Panc1 (cell line): ENCODE data around the gene SLC48A1. TPM values are rescaled to one million over a fixed set of nuclear protein-coding genes. Genes with fewer than 3 reads are reported as not detected.

Experiments used
- ATAC-seq: fragments of 200-7000 bp; cut with Tn5 transposase; 2 replicates; pipeline ENCODE4 v1.9.1; 2020; ENCODE audit warnings: mild to moderate bottlenecking, moderate library complexity
- BruUV-seq: library from RNA; stranded (reverse); fragments of 400-500 nt; replicated peaks from 2 replicates; lab custom pipeline; 2021; lab: Mats Ljungman, UMichigan
- CTCF ChIA-PET: fragments of 300-600 bp; sonication (Branson Sonifier 250); formaldehyde crosslinking; loops from one replicate; lab custom pipeline; 2022; ENCODE audit warnings: antibody characterized with exemption; lab: Charles Lee
- POLR2A ChIA-PET: fragments of 300-600 bp; sonication (Branson Sonifier 250); formaldehyde crosslinking; loops from one replicate; lab custom pipeline; 2022; ENCODE audit warnings: antibody characterized with exemption; lab: Charles Lee
- DNase-seq: peaks from one replicate; pipeline ENCODE4 v3.0.0-alpha.2; 2010; ENCODE audit warnings: low read depth, low spot score
- H3K27ac ChIP-seq: 2 replicates; pipeline ENCODE4 v1.5.1; 2011; ENCODE audit warnings: mild to moderate bottlenecking, low read length, inconsistent platforms
- H3K27me3 ChIP-seq: fragments of 200-500 bp; sonication (Bioruptor generic); 2 replicates; pipeline ENCODE4 v1.6.0; 2014; ENCODE audit warnings: low read length, inconsistent platforms; ENCODE audit not compliant: control insufficient read depth, insufficient read depth
- H3K36me3 ChIP-seq: fragments of 200-500 bp; sonication (Bioruptor generic); 2 replicates; pipeline ENCODE4 v1.5.1; 2014; ENCODE audit warnings: inconsistent platforms, mild to moderate bottlenecking, low read length, moderate library complexity; ENCODE audit not compliant: control insufficient read depth, insufficient read depth
- H3K4me1 ChIP-seq: 2 replicates; pipeline ENCODE4 v1.5.1; 2011; ENCODE audit warnings: inconsistent platforms, mild to moderate bottlenecking, low read length, moderate library complexity; ENCODE audit not compliant: control insufficient read depth, insufficient read depth
- H3K4me3 ChIP-seq, 2 experiments: 2 replicates each; pipeline ENCODE4 v1.5.1; 2011 to 2012; ENCODE audit warnings: low read depth in 2 of 2, low read length in 2 of 2, mild to moderate bottlenecking in 2 of 2, inconsistent platforms in 1 of 2, moderate library complexity in 1 of 2
- H3K9me3 ChIP-seq: fragments of 200-500 bp; sonication (Bioruptor generic); 2 replicates; pipeline ENCODE4 v1.5.1; 2014; ENCODE audit warnings: low read depth, mild to moderate bottlenecking, inconsistent platforms, low read length, moderate library complexity; ENCODE audit not compliant: control insufficient read depth, insufficient read depth
- CTCF ChIP-seq: fragments of 450-650 bp; IDR thresholded peaks from 2 replicates; pipeline ENCODE4 v1.5.1; 2017; ENCODE audit warnings: mild to moderate bottlenecking
- POLR2AphosphoS5 ChIP-seq: IDR thresholded peaks from 2 replicates; pipeline ENCODE4 v1.6.1; 2012; ENCODE audit warnings: mild to moderate bottlenecking, low read depth, low read length, moderate library complexity
- REST ChIP-seq, 2 experiments: IDR thresholded peaks; 2 replicates each; pipeline ENCODE4 v1.6.1; 2011 to 2012; ENCODE audit warnings: low read depth in 2 of 2, control low read depth in 1 of 2, low read length in 1 of 2, mild to moderate bottlenecking in 1 of 2, moderate library complexity in 1 of 2; ENCODE audit not compliant: insufficient read depth in 1 of 2
- SIN3A ChIP-seq: IDR thresholded peaks from 2 replicates; pipeline ENCODE4 v1.6.1; 2012; ENCODE audit warnings: low read depth, mild to moderate bottlenecking, low read length, moderate library complexity, borderline replicate concordance; ENCODE audit not compliant: insufficient read depth
- TCF7L2 ChIP-seq: IDR thresholded peaks from 2 replicates; pipeline ENCODE4 v1.6.1; 2011; ENCODE audit warnings: mild to moderate bottlenecking, low read depth, low read length, inconsistent platforms
- in situ Hi-C: cut with HindIII; loops from 2 replicates; pipeline ENCODE4 v1.10.0; 2016; ENCODE audit warnings: low sequenced_read_pairs, low pct_unique_long_range_greater_than_20kb
- intact Hi-C: fragments of 100-400 bp; cut with micrococcal nuclease; formaldehyde crosslinking; loops from one replicate; pipeline ENCODE4 v1.10.0; 2022; ENCODE audit not compliant: unreplicated experiment
- total RNA-seq: library from RNA; stranded (reverse); gene quantifications from one replicate; pipeline ENCODE4 v1.2.1, GENCODE V29; 2021; ENCODE audit not compliant: unreplicated experiment

SLC48A1 gene
- total RNA-seq, 1 experiment from 2014 or later, result 32.0 TPM

GRCh38 chr12:47825173-47825639 lies 52.2 kb downstream of the SLC48A1 start:
- intact Hi-C loops, result no loop called here
- in situ Hi-C loops, result no loop called here
- H3K27me3 ChIP-seq, result no peaks in the 10 kb centered on the region
- no peaks in the 10 kb centered on the region for H3K9me3 ChIP-seq
- H3K4me1 ChIP-seq, result peaks cover 35% of the 10 kb centered on the region
- no TSS peak for BruUV-seq
- ChIA-PET CTCF (no interaction called here), POLR2A (no interaction called here)
- no peak for TF ChIP-seq REST (IDR thresholded peaks at IDR 0.05; ENCODE audit: insufficient read depth in 1 of 2, low read depth in 2 of 2, low read length in 1 of 2)
- no peak for TF ChIP-seq CTCF
- TF ChIP-seq SIN3A, result no peak
- no peak for TF ChIP-seq TCF7L2
- TF ChIP-seq POLR2AphosphoS5, result no peak
- no peak overlapping the region; the same call in 1 of the 2 replicates for H3K27ac ChIP-seq
- no peak overlapping the region for H3K4me3 ChIP-seq
- no peaks in the 10 kb centered on the region for H3K36me3 ChIP-seq
- ATAC-seq (no peak), DNase-seq (no peak)

GRCh38 chr12:47828008-47828975 lies 55.3 kb downstream of the SLC48A1 start:
- Histone ChIP-seq H3K4me3 (no peak overlapping the region), H3K36me3 (no peaks in the 10 kb centered on the region), H3K27me3 (no peaks in the 10 kb centered on the region), H3K4me1 (peaks cover 13% of the 10 kb centered on the region), H3K9me3 (no peaks in the 10 kb centered on the region), H3K27ac (no peak overlapping the region; the same call in 1 of the 2 replicates)
- DNase-seq, result no peak
- TF ChIP-seq TCF7L2, result no peak
- TF ChIP-seq CTCF, result no peak
- TF ChIP-seq SIN3A, result no peak
- TF ChIP-seq POLR2AphosphoS5, result no peak
- TF ChIP-seq REST (IDR thresholded peaks at IDR 0.05; ENCODE audit: insufficient read depth in 1 of 2, low read depth in 2 of 2, low read length in 1 of 2), result no peak
- ChIA-PET CTCF (interaction anchor here (0.5 to 0.8 kb wide), 3 partner anchors 10 to 57 kb away, joined by 3 to 5 read pairs (median 3); no protein-coding TSS in a partner anchor), POLR2A (interaction anchor here (0.6 to 0.7 kb wide), 2 partner anchors 58 to 367 kb away, joined by 4 read pairs; no protein-coding TSS in a partner anchor)
- BruUV-seq, result no TSS peak
- in situ Hi-C loops, result no loop called here
- intact Hi-C loops, result no loop called here
- ATAC-seq, result no peak
